H1 (cell line): ENCODE measurements around the gene ENPP7. TPM values are rescaled to one million over a fixed set of nuclear protein-coding genes. Genes with fewer than 3 reads are reported as not detected.

Experiments used
- CTCF ChIA-PET: fragments of 300-600 bp; sonication (Branson Sonifier 250); formaldehyde crosslinking; loops from one replicate; lab custom pipeline; 2021; ENCODE audit not compliant: partially characterized antibody; lab: Charles Lee
- POLR2A ChIA-PET: fragments of 300-600 bp; sonication (Branson Sonifier 250); formaldehyde crosslinking; loops from one replicate; lab custom pipeline; 2021; ENCODE audit warnings: inconsistent platforms; ENCODE audit not compliant: partially characterized antibody; lab: Charles Lee
- DNase-seq, 2 experiments: peaks; one replicate each; pipeline versions ENCODE4 v3.0.0 to v3.0.0-alpha.2; 2010 to 2022; ENCODE audit warnings: low spot score in 2 of 2, low read depth in 1 of 2, mixed read lengths in 1 of 2
- FAIRE-seq: peaks from 2 replicates; lab custom pipeline; 2011; peaks lifted over from hg19 to GRCh38; lab: Jason Lieb, UNC
- H2AFZ ChIP-seq: 2 replicates; pipeline ENCODE4 v1.8.1; 2012; ENCODE audit warnings: low read length, inconsistent platforms
- H2AK5ac ChIP-seq: 2 replicates; pipeline ENCODE4 v1.6.1; 2013; ENCODE audit warnings: low read depth, low read length
- H2BK120ac ChIP-seq: replicated peaks from 2 replicates; pipeline ENCODE3; 2013; ENCODE audit warnings: low read depth, low read length, inconsistent platforms
- H2BK12ac ChIP-seq: 2 replicates; pipeline ENCODE4 v1.6.1; 2013; ENCODE audit warnings: low read depth, low read length
- H2BK15ac ChIP-seq: 2 replicates; pipeline ENCODE4 v1.6.1; 2013; ENCODE audit warnings: low read length
- H2BK20ac ChIP-seq: 2 replicates; pipeline ENCODE4 v1.6.1; 2013; ENCODE audit warnings: low read length
- H2BK5ac ChIP-seq: 2 replicates; pipeline ENCODE4 v1.6.1; 2013; ENCODE audit warnings: low read depth, low read length
- H3K14ac ChIP-seq: 2 replicates; pipeline ENCODE4 v1.6.1; 2013; ENCODE audit warnings: inconsistent platforms; ENCODE audit not compliant: insufficient read length
- H3K18ac ChIP-seq: 2 replicates; pipeline ENCODE4 v1.6.1; 2013; ENCODE audit warnings: low read length; ENCODE audit errors: extremely low read depth
- H3K23ac ChIP-seq: 2 replicates; pipeline ENCODE4 v1.6.1; 2013; ENCODE audit warnings: inconsistent platforms; ENCODE audit not compliant: insufficient read length
- H3K23me2 ChIP-seq: 2 replicates; pipeline ENCODE4 v1.6.1; 2013; ENCODE audit warnings: low read depth, low read length
- H3K27ac ChIP-seq: 2 replicates; pipeline ENCODE4 v1.6.1; 2011; ENCODE audit warnings: low read depth, low read length, inconsistent platforms
- H3K27me3 ChIP-seq, 4 experiments: replicated peaks in 1 of 4; 1 replicate in 1 of 4; 2 replicates in 3 of 4; pipeline versions ENCODE4 v1.6.1 to v1.8.1; 2011 to 2013; ENCODE audit warnings: low read length in 3 of 4, mild to moderate bottlenecking in 3 of 4, inconsistent platforms in 2 of 4, mixed read lengths in 2 of 4, moderate library complexity in 1 of 4; ENCODE audit not compliant: control insufficient read depth in 3 of 4, insufficient read depth in 3 of 4; ENCODE audit errors: extremely low read depth in 1 of 4
- H3K36me3 ChIP-seq, 4 experiments: 2 replicates each; pipeline versions ENCODE4 v1.6.1 to v1.8.1; 2011 to 2013; ENCODE audit warnings: mild to moderate bottlenecking in 4 of 4, low read length in 3 of 4, moderate library complexity in 2 of 4, control low read depth in 1 of 4, inconsistent platforms in 1 of 4; ENCODE audit not compliant: insufficient read depth in 4 of 4, control insufficient read depth in 2 of 4
- H3K4ac ChIP-seq: replicated peaks from 2 replicates; pipeline ENCODE3; 2013; ENCODE audit warnings: low read length, low read depth, mixed read lengths, inconsistent platforms; ENCODE audit not compliant: insufficient read length
- H3K4me1 ChIP-seq, 4 experiments: replicated peaks in 1 of 4; 1 replicate in 1 of 4; 2 replicates in 3 of 4; pipeline versions ENCODE4 v1.6.1 to v1.8.1; 2011 to 2013; ENCODE audit warnings: low read length in 3 of 4, inconsistent platforms in 2 of 4, mixed read lengths in 1 of 4; ENCODE audit not compliant: insufficient read depth in 4 of 4, control insufficient read depth in 3 of 4
- H3K4me2 ChIP-seq, 2 experiments: 2 replicates each; pipeline versions ENCODE4 v1.6.1 to v1.8.1; 2011 to 2013; ENCODE audit warnings: low read depth in 2 of 2, low read length in 2 of 2, control low read depth in 1 of 2, inconsistent platforms in 1 of 2, mild to moderate bottlenecking in 1 of 2; ENCODE audit not compliant: insufficient read depth in 1 of 2
- H3K4me3 ChIP-seq, 4 experiments: fragments of 200-600, 300-600 bp in 1 of 4; sonication (generic), shearing (Covaris generic), sonication (Bioruptor Twin) in 1 of 4; 2 replicates each; pipeline versions ENCODE4 v1.5.1 to v1.8.1; 2011 to 2016; ENCODE audit warnings: low read length in 4 of 4, low read depth in 3 of 4, control low read depth in 2 of 4, inconsistent platforms in 2 of 4, mild to moderate bottlenecking in 2 of 4, mixed read lengths in 1 of 4, moderate library complexity in 1 of 4; ENCODE audit not compliant: insufficient read depth in 2 of 4; ENCODE audit errors: extremely low read depth in 1 of 4
- H3K56ac ChIP-seq: replicated peaks from 2 replicates; pipeline ENCODE3; 2013; ENCODE audit warnings: low read depth, mild to moderate bottlenecking, mixed read lengths, low read length, inconsistent platforms; ENCODE audit not compliant: insufficient read length
- H3K79me1 ChIP-seq: 2 replicates; pipeline ENCODE4 v1.6.1; 2013; ENCODE audit warnings: low read depth, low read length, control low read depth
- H3K79me2 ChIP-seq, 2 experiments: 2 replicates each; pipeline versions ENCODE4 v1.6.1 to v1.8.1; 2012 to 2013; ENCODE audit warnings: low read length in 2 of 2, mild to moderate bottlenecking in 2 of 2, inconsistent platforms in 1 of 2; ENCODE audit not compliant: insufficient read depth in 2 of 2, control insufficient read depth in 1 of 2
- H3K9ac ChIP-seq, 4 experiments: replicated peaks in 1 of 4; 1 replicate in 1 of 4; 2 replicates in 3 of 4; pipeline versions ENCODE4 v1.6.1 to v1.8.1; 2011 to 2013; ENCODE audit warnings: low read depth in 3 of 4, low read length in 3 of 4, control low read depth in 2 of 4, mild to moderate bottlenecking in 2 of 4, moderate library complexity in 2 of 4, inconsistent platforms in 1 of 4; ENCODE audit errors: extremely low read depth in 1 of 4
- H3K9me3 ChIP-seq, 2 experiments: 2 replicates each; pipeline versions ENCODE4 v1.6.1 to v1.8.1; 2012 to 2013; ENCODE audit warnings: mild to moderate bottlenecking in 2 of 2, moderate library complexity in 2 of 2, control low read depth in 1 of 2, inconsistent platforms in 1 of 2, low read depth in 1 of 2, low read length in 1 of 2, mixed read lengths in 1 of 2; ENCODE audit not compliant: insufficient read depth in 2 of 2
- H4K20me1 ChIP-seq, 2 experiments: replicated peaks in 1 of 2; 2 replicates each; pipeline versions ENCODE3 to v1.8.1; 2011 to 2013; ENCODE audit warnings: inconsistent platforms in 2 of 2, low read length in 2 of 2, mild to moderate bottlenecking in 1 of 2; ENCODE audit not compliant: insufficient read depth in 2 of 2, control insufficient read depth in 1 of 2
- H4K5ac ChIP-seq: 2 replicates; pipeline ENCODE4 v1.6.1; 2013; ENCODE audit warnings: low read length, low read depth, mixed read lengths, inconsistent platforms; ENCODE audit not compliant: insufficient read length
- H4K8ac ChIP-seq: 2 replicates; pipeline ENCODE4 v1.8.0; 2013; ENCODE audit warnings: mild to moderate bottlenecking, moderate library complexity, low read length, inconsistent platforms; ENCODE audit not compliant: insufficient read depth; ENCODE audit errors: extremely low read depth
- H4K91ac ChIP-seq: replicated peaks from 2 replicates; pipeline ENCODE3; 2013; ENCODE audit warnings: low read length, mixed read lengths, inconsistent platforms; ENCODE audit not compliant: insufficient read length
- CTCF ChIP-seq, 3 experiments: IDR thresholded peaks; 1 replicate in 2 of 3; 2 replicates in 1 of 3; pipeline versions ENCODE4 v1.5.1 to v1.6.1; 2011; ENCODE audit warnings: low read length in 3 of 3, mild to moderate bottlenecking in 3 of 3, inconsistent platforms in 2 of 3, low read depth in 1 of 3, moderate library complexity in 1 of 3; ENCODE audit not compliant: insufficient read depth in 1 of 3; ENCODE audit errors: control extremely low read depth in 1 of 3
- KDM1A ChIP-seq: fragments of 200-600, 300-600 bp; sonication (generic); IDR thresholded peaks from 2 replicates; pipeline ENCODE4 v1.7.1; 2016; ENCODE audit warnings: mild to moderate bottlenecking, low read length, borderline replicate concordance
- RAD21 ChIP-seq, 2 experiments: IDR thresholded peaks in 1 of 2; conservative IDR thresholded peaks in 1 of 2; 2 replicates each; pipeline ENCODE4 v1.6.1; 2011; ENCODE audit warnings: low read depth in 2 of 2, low read length in 2 of 2, improper control_type of control experiment in 1 of 2, inconsistent platforms in 1 of 2, mild to moderate bottlenecking in 1 of 2, moderate library complexity in 1 of 2
- WGBS, 2 experiments: shearing (Covaris generic) in 1 of 2; methylation state at CpG; one replicate each; pipeline versions ENCODE4 v1.1.6 to v1.1.7; 2013 to 2015; ENCODE audit warnings: low lambda C conversion rate in 2 of 2, mixed read lengths in 2 of 2, inconsistent platforms in 1 of 2, low coverage in 1 of 2, missing lambda C conversion rate in 1 of 2; ENCODE audit not compliant: insufficient replicate concordance in 2 of 2, insufficient coverage in 1 of 2, insufficient read length in 1 of 2; ENCODE audit errors: extremely low coverage in 1 of 2, missing lambda C conversion rate in 1 of 2; 5-methylcytosine and 5-hydroxymethylcytosine counted together
- polyA plus RNA-seq, 7 experiments: library from polyadenylated mRNA; depleted of rRNA in 3 of 7; stranded (reverse) in 5 of 7; unstranded in 2 of 7; fragments of >200 nt in 5 of 7; fragments of 200-250 nt in 2 of 7; gene quantifications; 1 replicate in 5 of 7; 2 replicates in 1 of 7; 4 replicates in 1 of 7; pipeline versions ENCODE4 v1.2.1 to v1.2.3, GENCODE V29; 2011 to 2013; ENCODE audit warnings: missing spikeins in 2 of 7, mixed read lengths in 2 of 7
- total RNA-seq: library from RNA; stranded (reverse); fragmentation: NEBNext Ultra II Directional; extraction: Animal tissue kit (Norgen Biotek cat#: 25700); gene quantifications from 2 replicates; pipeline ENCODE4 v1.2.1, GENCODE V29; 2021

The ENPP7 gene
- total and polyA plus RNA-seq, 2 of the 8 experiments (the other 6 are each of a cell fraction or from before 2014, with no cell fraction given) = not detected

GRCh38 chr17:79721993-79722671 lies 8.6 kb upstream of the ENPP7 start:
- ChIA-PET CTCF (interaction anchor here (0.6 to 2.8 kb wide), 23 partner anchors 9 to 517 kb away, joined by 3 to 22 read pairs (median 4); no protein-coding TSS in a partner anchor), POLR2A (interaction anchor here (0.7 to 1.6 kb wide), 3 partner anchors 19 to 272 kb away, joined by 3 to 4 read pairs (median 3); partner anchors contain the start of gene CBX8)
- FAIRE-seq (peak; percentile 39), DNase-seq (no peak)
- Histone ChIP-seq H2BK5ac (no peak overlapping the region), H2BK120ac (no peak overlapping the region), H3K23me2 (no peaks in the 10 kb centered on the region), H3K4me2 (no peak overlapping the region), H4K8ac (peak overlapping the region; percentile 21; the same call in 1 of the 2 replicates), H3K4me1 (peaks cover 0 to 3% (median under 1%) of the 10 kb centered on the region in 4 experiments; a peak in 1 of 7 replicates), H3K79me2 (no peaks in the 10 kb centered on the region), H3K23ac (no peak overlapping the region), H3K9me3 (no peaks in the 10 kb centered on the region; a peak in 1 of 4 replicates), H3K18ac (no peak overlapping the region), H2BK15ac (no peak overlapping the region), H3K9ac (no peak overlapping the region), H3K36me3 (no peaks in the 10 kb centered on the region), H2BK12ac (no peak overlapping the region), H3K4ac (no peak overlapping the region), H3K14ac (no peak overlapping the region), H4K5ac (no peak overlapping the region), H3K4me3 (no peak overlapping the region), H3K79me1 (no peaks in the 10 kb centered on the region), H3K56ac (no peak overlapping the region), H2AK5ac (no peak overlapping the region), H4K20me1 (peaks cover 0 to 2% of the 10 kb centered on the region in 2 experiments), H4K91ac (no peak overlapping the region), H2BK20ac (no peak overlapping the region), H3K27ac (no peak overlapping the region), H3K27me3 (no peaks in the 10 kb centered on the region; a peak in 1 of 7 replicates), H2AFZ (no peak overlapping the region)
- 84% methylated on average over 10 of the region's 10 CpGs; no CpG with 5 or more reads in 1 of the 2 experiments for WGBS, 2 experiments
- TF ChIP-seq KDM1A = no peak
- TF ChIP-seq RAD21 (IDR thresholded peaks at IDR 0.05 in 1 of 2, conservative IDR thresholded peaks at IDR 0.05 in 1 of 2; ENCODE audit: low read depth in 2 of 2, low read length in 2 of 2) = peak; percentile 72 to 81
- TF ChIP-seq CTCF (IDR thresholded peaks at IDR 0.05; ENCODE audit: control extremely low read depth in 1 of 3, insufficient read depth in 1 of 3, low read depth in 1 of 3, low read length in 3 of 3) = peak; percentile 66 to 77 (median 71)
